Calu3 (cell line): Measurements from ENCODE around the gene OTC. TPM values are rescaled to one million over a fixed set of nuclear protein-coding genes. Genes with fewer than 3 reads are reported as not detected.

Experiments
- BruUV-seq: library from RNA; stranded (reverse); fragments of 400-500 nt; replicated peaks from 2 replicates; lab custom pipeline; 2021; lab: Mats Ljungman, UMichigan
- CTCF ChIA-PET: fragments of 300-600 bp; sonication (Branson Sonifier 250); formaldehyde crosslinking; loops from one replicate; lab custom pipeline; 2022; ENCODE audit warnings: antibody characterized with exemption; lab: Charles Lee
- DNase-seq: peaks from one replicate; pipeline ENCODE4 v3.0.0; 2022
- H3K27ac Mint-ChIP-seq: one replicate; pipeline ENCODE4 v1.8.0; 2022; ENCODE audit warnings: mixed read lengths; ENCODE audit not compliant: unreplicated experiment
- H3K27me3 Mint-ChIP-seq: one replicate; pipeline ENCODE4 v1.8.0; 2022; ENCODE audit warnings: mixed read lengths; ENCODE audit not compliant: unreplicated experiment
- H3K36me3 Mint-ChIP-seq: one replicate; pipeline ENCODE4 v1.8.0; 2022; ENCODE audit warnings: mild to moderate bottlenecking, moderate library complexity, mixed read lengths; ENCODE audit not compliant: insufficient read depth, unreplicated experiment
- H3K4me1 Mint-ChIP-seq: one replicate; pipeline ENCODE4 v1.8.0; 2022; ENCODE audit warnings: mild to moderate bottlenecking, low read depth, mixed read lengths; ENCODE audit not compliant: unreplicated experiment
- H3K4me3 Mint-ChIP-seq: one replicate; pipeline ENCODE4 v1.8.0; 2022; ENCODE audit warnings: mild to moderate bottlenecking, low read depth, moderate library complexity, mixed read lengths; ENCODE audit not compliant: unreplicated experiment
- H3K9me3 Mint-ChIP-seq: one replicate; pipeline ENCODE4 v1.8.0; 2022; ENCODE audit warnings: low read depth, mixed read lengths; ENCODE audit not compliant: unreplicated experiment
- CTCF ChIP-seq: fragments of 200-600 bp; IDR thresholded peaks from one replicate; pipeline ENCODE4 v1.8.0; 2022; ENCODE audit warnings: antibody characterized with exemption; ENCODE audit not compliant: unreplicated experiment
- intact Hi-C: fragments of 100-400 bp; cut with micrococcal nuclease; formaldehyde crosslinking; loops from one replicate; pipeline ENCODE4 v1.10.0; 2022; ENCODE audit not compliant: unreplicated experiment
- total RNA-seq: library from RNA; stranded (reverse); gene quantifications from 2 replicates; pipeline ENCODE4 v1.2.3, GENCODE V29; 2022

Gene OTC
- total RNA-seq, 1 experiment from 2014 or later, result not detected

GRCh38 chrX:38465686-38466085 lies 113.3 kb downstream of the OTC start:
- no TSS peak for BruUV-seq

GRCh38 chrX:38468563-38469157 lies 116.3 kb downstream of the OTC start:
- TF ChIP-seq CTCF, result no peak
- DNase-seq, result no peak
- peaks cover 22% of the 10 kb centered on the region for H3K27me3 Mint-ChIP-seq
- CTCF ChIA-PET, result no interaction called here
- H3K4me1 Mint-ChIP-seq, result no peaks in the 10 kb centered on the region
- H3K36me3 Mint-ChIP-seq, result no peaks in the 10 kb centered on the region
- H3K9me3 Mint-ChIP-seq, result peaks cover 3% of the 10 kb centered on the region
- no peak overlapping the region for H3K27ac Mint-ChIP-seq
- intact Hi-C loops, result no loop called here
- H3K4me3 Mint-ChIP-seq, result no peak overlapping the region
- no TSS peak for BruUV-seq

More at GRCh38 chrX:38465686-38466085, 113.3 kb downstream of the OTC start:
- H3K36me3 Mint-ChIP-seq, result no peaks in the 10 kb centered on the region
- DNase-seq, result no peak
- intact Hi-C loops, result no loop called here
- CTCF ChIA-PET, result no interaction called here
- H3K27me3 Mint-ChIP-seq, result peaks cover 22% of the 10 kb centered on the region
- peaks cover 3% of the 10 kb centered on the region for H3K9me3 Mint-ChIP-seq
- no peaks in the 10 kb centered on the region for H3K4me1 Mint-ChIP-seq
- no peak overlapping the region for H3K4me3 Mint-ChIP-seq
- no peak for TF ChIP-seq CTCF
- no peak overlapping the region for H3K27ac Mint-ChIP-seq

Other genes starting within 250 kb of the OTC start
- 0.78 and 1.2 TPM in 2 replicates for gene SRPX, start 131.7 kb upstream of the OTC start, total RNA-seq
- 8.9 and 10.5 TPM in 2 replicates for gene RPGR, start 25.1 kb upstream of the OTC start, total RNA-seq
- 0.21 and 0.47 TPM in 2 replicates for gene TSPAN7, start 208.9 kb downstream of the OTC start, total RNA-seq